Hepatocyte (in vitro differentiated cells): Measurements from ENCODE around the gene RAB8A.

Experiments used
- EZH2phosphoT487 ChIP-seq: fragments of 200-600 bp; sonication (generic); IDR thresholded peaks from one replicate; pipeline ENCODE4 v1.6.1; 2018; ENCODE audit warnings: antibody characterized with exemption, mild to moderate bottlenecking, low read depth, moderate library complexity; ENCODE audit not compliant: unreplicated experiment, severe bottlenecking
- TF ChIP-seq, protein P1 (sequence below): fragments of 200-600 bp; sonication (generic); IDR thresholded peaks from 2 replicates; pipeline ENCODE4 v1.5.1; 2016; ENCODE audit warnings: antibody characterized with exemption, mild to moderate bottlenecking; ENCODE audit not compliant: poor library complexity

DNA sequence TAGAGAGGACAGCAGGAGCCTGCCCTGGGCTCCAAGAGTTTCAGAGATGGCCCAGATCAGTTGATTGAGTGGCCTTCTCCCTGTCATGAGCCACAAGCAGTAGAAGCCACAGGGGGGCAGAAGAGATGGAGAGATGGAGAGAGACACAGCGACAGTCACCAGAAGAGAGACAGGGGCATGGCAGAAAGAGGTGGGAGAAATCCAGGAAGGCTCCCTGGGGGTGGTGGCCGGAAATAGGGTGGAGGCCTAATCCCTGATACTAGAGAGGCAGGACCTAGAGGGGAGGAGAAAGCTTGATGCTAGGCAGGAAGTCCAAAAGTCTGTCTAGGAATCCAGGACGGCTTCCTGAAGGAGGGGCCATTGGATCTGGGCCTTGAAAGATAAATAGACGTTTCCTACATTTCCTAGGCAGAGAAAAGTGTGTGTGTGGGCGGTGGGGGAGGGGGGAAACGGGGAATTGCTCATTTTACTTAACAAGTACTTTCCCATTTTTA is 45.0 kb upstream of the RAB8A start:
- no peak for TF ChIP-seq EZH2phosphoT487
- TF ChIP-seq, protein P1, sequence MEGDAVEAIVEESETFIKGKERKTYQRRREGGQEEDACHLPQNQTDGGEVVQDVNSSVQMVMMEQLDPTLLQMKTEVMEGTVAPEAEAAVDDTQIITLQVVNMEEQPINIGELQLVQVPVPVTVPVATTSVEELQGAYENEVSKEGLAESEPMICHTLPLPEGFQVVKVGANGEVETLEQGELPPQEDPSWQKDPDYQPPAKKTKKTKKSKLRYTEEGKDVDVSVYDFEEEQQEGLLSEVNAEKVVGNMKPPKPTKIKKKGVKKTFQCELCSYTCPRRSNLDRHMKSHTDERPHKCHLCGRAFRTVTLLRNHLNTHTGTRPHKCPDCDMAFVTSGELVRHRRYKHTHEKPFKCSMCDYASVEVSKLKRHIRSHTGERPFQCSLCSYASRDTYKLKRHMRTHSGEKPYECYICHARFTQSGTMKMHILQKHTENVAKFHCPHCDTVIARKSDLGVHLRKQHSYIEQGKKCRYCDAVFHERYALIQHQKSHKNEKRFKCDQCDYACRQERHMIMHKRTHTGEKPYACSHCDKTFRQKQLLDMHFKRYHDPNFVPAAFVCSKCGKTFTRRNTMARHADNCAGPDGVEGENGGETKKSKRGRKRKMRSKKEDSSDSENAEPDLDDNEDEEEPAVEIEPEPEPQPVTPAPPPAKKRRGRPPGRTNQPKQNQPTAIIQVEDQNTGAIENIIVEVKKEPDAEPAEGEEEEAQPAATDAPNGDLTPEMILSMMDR: peak; percentile 29
